Peyer's patch (tissue), 4 donors: Measurements from ENCODE around the gene UBTF.

ENCODE experiments used
- CTCF ChIP-seq, 6 experiments: fragments of 450-650 bp in 4 of 6; fragments of 200-600 bp in 2 of 6; sonication (generic) in 1 of 6; IDR thresholded peaks; one replicate each; pipeline ENCODE4 v1.5.1; 2017 to 2019; ENCODE audit warnings: antibody characterized with exemption in 6 of 6, mild to moderate bottlenecking in 3 of 6, moderate library complexity in 1 of 6
- POLR2A ChIP-seq, 2 donors: fragments of 450-650 bp; IDR thresholded peaks; one replicate each; pipeline ENCODE4 v1.5.1; 2017; ENCODE audit warnings: antibody characterized with exemption in 2 of 2, mild to moderate bottlenecking in 2 of 2, moderate library complexity in 2 of 2

DNA sequence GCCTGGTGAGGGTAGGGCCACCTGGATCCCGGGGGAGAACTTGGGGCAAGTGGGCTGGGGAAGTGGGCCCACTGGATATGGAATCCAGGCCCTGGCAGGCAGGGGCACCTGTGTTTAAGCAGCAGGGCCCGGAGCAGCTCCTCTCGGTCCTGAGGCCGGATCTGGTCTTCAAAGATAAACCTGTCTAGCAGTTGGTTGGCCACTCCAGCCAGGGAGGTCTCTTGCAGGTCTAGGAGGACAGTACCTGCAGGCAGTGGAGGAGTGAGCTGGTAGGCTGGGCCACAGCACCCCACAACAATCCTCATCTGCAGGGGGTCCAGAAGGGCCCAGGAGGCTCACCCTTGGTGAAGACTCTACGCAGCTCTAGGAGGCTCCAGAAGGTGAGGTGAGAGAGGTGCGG lies 40.8 kb upstream of the UBTF start:
- TF ChIP-seq POLR2A (IDR thresholded peaks at IDR 0.05): no peak
- TF ChIP-seq CTCF (IDR thresholded peaks at IDR 0.05): no peak
